K562 (cell line): ENCODE measurements around the gene ERAS. TPM values are rescaled to one million over a fixed set of nuclear protein-coding genes. Genes with fewer than 3 reads are reported as not detected.

Experiments
- BRF2 ChIP-seq: IDR thresholded peaks from 3 replicates; pipeline ENCODE4 v1.6.1; 2011; ENCODE audit warnings: borderline replicate concordance, mild to moderate bottlenecking; ENCODE audit not compliant: insufficient read length, insufficient read depth
- DIDO1 ChIP-seq: fragments of 450-650 bp; IDR thresholded peaks from 2 replicates; pipeline ENCODE4 v1.6.1; 2016; ENCODE audit warnings: low read depth, missing biosample characterization, missing genetic modification characterization
- ESRRA ChIP-seq: fragments of 450-650 bp; IDR thresholded peaks from 2 replicates; pipeline ENCODE4 v1.6.1; 2014; ENCODE audit warnings: low read depth, mild to moderate bottlenecking, moderate library complexity, borderline replicate concordance
- HNRNPLL ChIP-seq: fragments of 200-400 bp; formaldehyde crosslinking; IDR thresholded peaks from 2 replicates; pipeline ENCODE4 v1.6.1; 2017; ENCODE audit warnings: low read length, low read depth, mild to moderate bottlenecking; ENCODE audit not compliant: poor library complexity, severe bottlenecking
- IRF2 ChIP-seq: sonication (generic); formaldehyde crosslinking; IDR thresholded peaks from 2 replicates; pipeline ENCODE4 v1.8.1; 2022; ENCODE audit warnings: mild to moderate bottlenecking, missing genetic modification reagents
- MYBL2 ChIP-seq, 2 experiments: fragments of 450-650 bp in 1 of 2; sonication (generic) in 1 of 2; formaldehyde crosslinking in 1 of 2; IDR thresholded peaks; 2 replicates each; pipeline versions ENCODE4 v1.6.1 to v1.8.1; 2017 to 2022; ENCODE audit warnings: borderline replicate concordance in 1 of 2, inconsistent platforms in 1 of 2, low read depth in 1 of 2, mild to moderate bottlenecking in 1 of 2, missing genetic modification reagents in 1 of 2, moderate library complexity in 1 of 2
- NFE2 ChIP-seq: IDR thresholded peaks from 2 replicates; pipeline ENCODE4 v1.6.1; 2014; ENCODE audit warnings: antibody characterized with exemption, low read depth
- NFRKB ChIP-seq: fragments of 450-650 bp; IDR thresholded peaks from 2 replicates; pipeline ENCODE4 v1.6.1; 2016; ENCODE audit warnings: low read depth
- NKRF ChIP-seq: fragments of 450-650 bp; IDR thresholded peaks from 2 replicates; pipeline ENCODE4 v1.6.1; 2016; ENCODE audit warnings: borderline replicate concordance
- NR2C2 ChIP-seq, 2 experiments: fragments of 200-800 bp in 1 of 2; sonication (Bioruptor generic) in 1 of 2; sonication (generic) in 1 of 2; formaldehyde crosslinking in 1 of 2; IDR thresholded peaks; 2 replicates each; pipeline versions ENCODE4 v1.6.1 to v1.8.0; 2016 to 2022; ENCODE audit warnings: mild to moderate bottlenecking in 1 of 2, missing compliant biosample characterization in 1 of 2, missing genetic modification characterization in 1 of 2, missing genetic modification reagents in 1 of 2
- PHF20 ChIP-seq: fragments of 450-650 bp; IDR thresholded peaks from 2 replicates; pipeline ENCODE4 v1.6.1; 2018; ENCODE audit not compliant: partially characterized antibody
- ZBTB12 ChIP-seq: fragments of 250-450 bp; sonication (Bioruptor Pico); IDR thresholded peaks from 2 replicates; pipeline ENCODE4 v1.4.0; 2020
- ZZZ3 ChIP-seq: fragments of 450-650 bp; IDR thresholded peaks from 2 replicates; pipeline ENCODE4 v1.6.1; 2016; ENCODE audit warnings: antibody characterized with exemption, mild to moderate bottlenecking, moderate library complexity
- polyA plus RNA-seq, 8 experiments: library from polyadenylated mRNA; depleted of rRNA in 4 of 8; stranded (reverse) in 5 of 8; unstranded in 3 of 8; fragments of >200 nt; fragmentation: Nextera tagmentation in 2 of 8; fragmentation: Illumina TruSeq in 1 of 8; extraction: Ambion mirVana in 2 of 8; extraction: Trizol in 1 of 8; gene quantifications; 2 replicates each; pipeline versions ENCODE4 v1.2.1 to v1.2.3, GENCODE V29; 2011 to 2014; ENCODE audit warnings: inconsistent platforms in 1 of 8, missing spikeins in 1 of 8
- total RNA-seq, 7 experiments: library from RNA; depleted of rRNA in 6 of 7; stranded (reverse); fragments of >200 nt in 6 of 7; fragmentation: Illumina TruSeq in 2 of 7; extraction: Trizol in 2 of 7; gene quantifications; 2 replicates each; pipeline versions ENCODE4 v1.2.1 to v1.2.3, GENCODE V29; 2011 to 2021; ENCODE audit warnings: low replicate concordance in 1 of 7
- TF ChIP-seq, protein P1 (sequence below): fragments of 250-450 bp; sonication (Bioruptor Pico); IDR thresholded peaks from 2 replicates; pipeline ENCODE4 v1.4.0; 2020
- TF ChIP-seq, protein P2 (sequence below): sonication (generic); formaldehyde crosslinking; IDR thresholded peaks from 2 replicates; pipeline ENCODE4 v1.9.0; 2022; ENCODE audit warnings: mild to moderate bottlenecking, missing genetic modification reagents

Gene ERAS
- total and polyA plus RNA-seq, 9 of the 15 experiments (the other 6 are each of a cell fraction or from before 2014, with no cell fraction given): 0.07 to 0.12 TPM; not detected in 7

DNA sequence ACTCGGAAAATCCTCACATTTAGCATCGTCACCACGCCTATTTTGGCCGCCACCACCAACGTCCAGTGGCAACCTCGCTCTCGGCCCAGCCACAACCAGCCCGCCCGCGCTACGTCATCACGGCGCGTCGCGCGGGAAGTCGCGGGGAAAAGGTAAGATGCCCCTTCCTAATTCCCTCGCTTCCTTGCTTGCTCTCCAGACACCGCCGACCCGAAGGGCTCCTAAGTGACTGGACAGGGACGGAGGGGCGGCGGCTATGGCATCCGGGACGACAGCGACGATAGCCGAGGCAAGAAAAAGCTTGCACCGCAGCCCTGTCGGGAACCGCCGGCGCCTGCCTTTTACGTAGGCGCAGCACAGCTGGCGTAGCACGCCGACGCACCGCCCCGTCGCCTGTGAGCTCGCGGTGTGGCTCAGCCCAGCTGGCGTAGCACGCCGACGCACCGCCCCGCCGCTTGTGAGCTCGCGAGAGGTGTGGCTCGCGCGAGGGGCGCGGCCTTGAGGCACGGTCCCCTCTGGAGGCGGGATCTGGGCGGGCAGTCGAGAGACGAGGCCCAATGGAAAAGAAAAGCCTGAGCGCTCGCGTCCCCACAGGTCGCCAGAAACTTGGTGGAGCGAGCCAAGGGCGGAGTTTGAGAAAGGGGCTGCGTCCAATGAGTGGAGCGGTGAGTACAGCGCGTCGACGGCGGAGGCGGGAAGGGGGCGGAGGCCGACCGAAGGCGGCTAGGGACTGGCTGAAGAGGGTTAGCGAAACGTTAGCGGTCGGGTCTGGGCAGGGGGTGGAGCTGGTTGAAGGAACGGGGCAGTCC, 24.8 kb upstream of the ERAS start, which contains the start of gene HDAC6 (continued):
- peak; percentile 92 for TF ChIP-seq NKRF
- TF ChIP-seq, protein P1, sequence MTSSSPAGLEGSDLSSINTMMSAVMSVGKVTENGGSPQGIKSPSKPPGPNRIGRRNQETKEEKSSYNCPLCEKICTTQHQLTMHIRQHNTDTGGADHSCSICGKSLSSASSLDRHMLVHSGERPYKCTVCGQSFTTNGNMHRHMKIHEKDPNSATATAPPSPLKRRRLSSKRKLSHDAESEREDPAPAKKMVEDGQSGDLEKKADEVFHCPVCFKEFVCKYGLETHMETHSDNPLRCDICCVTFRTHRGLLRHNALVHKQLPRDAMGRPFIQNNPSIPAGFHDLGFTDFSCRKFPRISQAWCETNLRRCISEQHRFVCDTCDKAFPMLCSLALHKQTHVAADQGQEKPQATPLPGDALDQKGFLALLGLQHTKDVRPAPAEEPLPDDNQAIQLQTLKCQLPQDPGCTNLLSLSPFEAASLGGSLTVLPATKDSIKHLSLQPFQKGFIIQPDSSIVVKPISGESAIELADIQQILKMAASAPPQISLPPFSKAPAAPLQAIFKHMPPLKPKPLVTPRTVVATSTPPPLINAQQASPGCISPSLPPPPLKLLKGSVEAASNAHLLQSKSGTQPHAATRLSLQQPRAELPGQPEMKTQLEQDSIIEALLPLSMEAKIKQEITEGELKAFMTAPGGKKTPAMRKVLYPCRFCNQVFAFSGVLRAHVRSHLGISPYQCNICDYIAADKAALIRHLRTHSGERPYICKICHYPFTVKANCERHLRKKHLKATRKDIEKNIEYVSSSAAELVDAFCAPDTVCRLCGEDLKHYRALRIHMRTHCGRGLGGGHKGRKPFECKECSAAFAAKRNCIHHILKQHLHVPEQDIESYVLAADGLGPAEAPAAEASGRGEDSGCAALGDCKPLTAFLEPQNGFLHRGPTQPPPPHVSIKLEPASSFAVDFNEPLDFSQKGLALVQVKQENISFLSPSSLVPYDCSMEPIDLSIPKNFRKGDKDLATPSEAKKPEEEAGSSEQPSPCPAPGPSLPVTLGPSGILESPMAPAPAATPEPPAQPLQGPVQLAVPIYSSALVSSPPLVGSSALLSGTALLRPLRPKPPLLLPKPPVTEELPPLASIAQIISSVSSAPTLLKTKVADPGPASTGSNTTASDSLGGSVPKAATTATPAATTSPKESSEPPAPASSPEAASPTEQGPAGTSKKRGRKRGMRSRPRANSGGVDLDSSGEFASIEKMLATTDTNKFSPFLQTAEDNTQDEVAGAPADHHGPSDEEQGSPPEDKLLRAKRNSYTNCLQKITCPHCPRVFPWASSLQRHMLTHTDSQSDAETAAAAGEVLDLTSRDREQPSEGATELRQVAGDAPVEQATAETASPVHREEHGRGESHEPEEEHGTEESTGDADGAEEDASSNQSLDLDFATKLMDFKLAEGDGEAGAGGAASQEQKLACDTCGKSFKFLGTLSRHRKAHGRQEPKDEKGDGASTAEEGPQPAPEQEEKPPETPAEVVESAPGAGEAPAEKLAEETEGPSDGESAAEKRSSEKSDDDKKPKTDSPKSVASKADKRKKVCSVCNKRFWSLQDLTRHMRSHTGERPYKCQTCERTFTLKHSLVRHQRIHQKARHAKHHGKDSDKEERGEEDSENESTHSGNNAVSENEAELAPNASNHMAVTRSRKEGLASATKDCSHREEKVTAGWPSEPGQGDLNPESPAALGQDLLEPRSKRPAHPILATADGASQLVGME (CRISPR knock-in tag): no peak
- peak; percentile 99 for TF ChIP-seq PHF20
- TF ChIP-seq, protein P2, sequence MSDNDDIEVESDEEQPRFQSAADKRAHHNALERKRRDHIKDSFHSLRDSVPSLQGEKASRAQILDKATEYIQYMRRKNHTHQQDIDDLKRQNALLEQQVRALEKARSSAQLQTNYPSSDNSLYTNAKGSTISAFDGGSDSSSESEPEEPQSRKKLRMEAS: peak; percentile 89
- TF ChIP-seq IRF2: no peak
- TF ChIP-seq NR2C2 (CRISPR knock-in tag; IDR thresholded peaks at IDR 0.05): 0 out of 2 replicates have a peak, but pooled peaks have one; percentile 21
- TF ChIP-seq NR2C2 (tag; IDR thresholded peaks at IDR 0.05): no peak; the same call in 1 of the 2 replicates
- peak; percentile 54; the same call in 1 of the 2 replicates for TF ChIP-seq ESRRA
- peak; percentile 93 for TF ChIP-seq ZBTB12 (CRISPR knock-in tag)
- TF ChIP-seq MYBL2 (IDR thresholded peaks at IDR 0.05; ENCODE audit: low read depth): no peak
- TF ChIP-seq MYBL2 (CRISPR knock-in tag; IDR thresholded peaks at IDR 0.05; ENCODE audit: borderline replicate concordance): no peak
- no peak for TF ChIP-seq BRF2
- peak; percentile 87 for TF ChIP-seq DIDO1 (tag)
- no peak for TF ChIP-seq ZZZ3
- peak; percentile 34; the same call in 1 of the 2 replicates for TF ChIP-seq NFRKB
- peak; percentile 38; the same call in 1 of the 2 replicates for TF ChIP-seq NFE2
- peak; percentile 81 for TF ChIP-seq HNRNPLL
